PC-3 (cell line): ENCODE results near the gene DHDDS.

Experiments used
- CTCF ChIP-seq: fragments of 300-600 bp; sonication (generic); conservative IDR thresholded peaks from 2 replicates; pipeline ENCODE4 v1.5.1; 2017; ENCODE audit warnings: antibody characterized with exemption, low read depth, mild to moderate bottlenecking, low read length
- EZH2 ChIP-seq: fragments of 300-600 bp; sonication (generic); IDR thresholded peaks from one replicate; pipeline ENCODE4 v1.6.1; 2017; ENCODE audit warnings: antibody characterized with exemption, mild to moderate bottlenecking, low read length; ENCODE audit not compliant: unreplicated experiment
- EZH2phosphoT487 ChIP-seq: fragments of 300-600 bp; sonication (generic); IDR thresholded peaks from 2 replicates; pipeline ENCODE4 v1.6.1; 2018; ENCODE audit warnings: mild to moderate bottlenecking, antibody characterized with exemption, low read length, borderline replicate concordance

- TF ChIP-seq CTCF (no peak), EZH2 (no peak), EZH2phosphoT487 (no peak)
Measured at GRCh38 chr1:26408604-26409003, 23.5 kb upstream of the DHDDS start.
